Measurements from ENCODE around the gene ZP1. TPM values are rescaled to one million over a fixed set of nuclear protein-coding genes. Genes with fewer than 3 reads are reported as not detected.
"Not testable (repeated sequence)": the region's sequence is repeated elsewhere in the genome, so short reads cannot be mapped to it uniquely, and the experiment has no call there.

ZP1 gene
- total RNA-seq, 1 experiment from 2014 or later: not detected

- in situ Hi-C loops (cut with HindIII; ENCODE audit: low pct_unique_long_range_greater_than_20kb, low sequenced_read_pairs): no loop called here
- DNase-seq (ENCODE audit: low read depth): no peak
Observed at GRCh38 chr11:60897496-60897895, 30.2 kb downstream of the ZP1 start.

GRCh38 chr11:60899046-60899936 lies 31.9 kb downstream of the ZP1 start:
- in situ Hi-C loops (cut with HindIII; ENCODE audit: low pct_unique_long_range_greater_than_20kb, low sequenced_read_pairs): no loop called here
- peak; percentile 72 for DNase-seq (ENCODE audit: low read depth)

- DNase-seq (ENCODE audit: low read depth): no peak
- in situ Hi-C loops (cut with HindIII; ENCODE audit: low pct_unique_long_range_greater_than_20kb, low sequenced_read_pairs): no loop called here
Observed at GRCh38 chr11:60899977-60900376, 32.6 kb downstream of the ZP1 start.

GRCh38 chr11:60900673-60901404 lies 33.5 kb downstream of the ZP1 start:
- DNase-seq (ENCODE audit: low read depth): no peak
- in situ Hi-C loops (cut with HindIII; ENCODE audit: low pct_unique_long_range_greater_than_20kb, low sequenced_read_pairs): no loop called here

GRCh38 chr11:60902625-60903024 lies 35.3 kb downstream of the ZP1 start:
- in situ Hi-C loops (cut with HindIII; ENCODE audit: low pct_unique_long_range_greater_than_20kb, low sequenced_read_pairs): no loop called here
- DNase-seq (ENCODE audit: low read depth): no peak

- DNase-seq (ENCODE audit: low read depth): no peak
- in situ Hi-C loops (cut with HindIII; ENCODE audit: low pct_unique_long_range_greater_than_20kb, low sequenced_read_pairs): no loop called here
Observed at GRCh38 chr11:60905047-60905446, 37.7 kb downstream of the ZP1 start.

GRCh38 chr11:60905551-60906113 lies 38.3 kb downstream of the ZP1 start:
- DNase-seq (ENCODE audit: low read depth): peak; percentile 33
- in situ Hi-C loops (cut with HindIII; ENCODE audit: low pct_unique_long_range_greater_than_20kb, low sequenced_read_pairs): no loop called here

GRCh38 chr11:60906132-60906972 lies 39.0 kb downstream of the ZP1 start, which contains the start of gene PRPF19:
Gene PRPF19, minus strand, starts transcription at chr11:60906585. Its CDS starts 203 bp downstream, at chr11:60906382.
- in situ Hi-C loops (cut with HindIII; ENCODE audit: low pct_unique_long_range_greater_than_20kb, low sequenced_read_pairs): no loop called here

GRCh38 chr11:60908803-60909202 lies 41.5 kb downstream of the ZP1 start:
- DNase-seq (ENCODE audit: low read depth): no peak
- in situ Hi-C loops (cut with HindIII; ENCODE audit: low pct_unique_long_range_greater_than_20kb, low sequenced_read_pairs): no loop called here

More at GRCh38 chr11:60906132-60906972, 39.0 kb downstream of the ZP1 start, which contains the start of gene PRPF19:
- peak; percentile 97 for DNase-seq (ENCODE audit: low read depth)

GRCh38 chr11:60909680-60910280 lies 42.4 kb downstream of the ZP1 start:
- DNase-seq (ENCODE audit: low read depth); in situ Hi-C loops (cut with HindIII; ENCODE audit: low pct_unique_long_range_greater_than_20kb, low sequenced_read_pairs): not testable (repeated sequence)

- in situ Hi-C loops (cut with HindIII; ENCODE audit: low pct_unique_long_range_greater_than_20kb, low sequenced_read_pairs): no loop called here
- no peak for DNase-seq (ENCODE audit: low read depth)
Observed at GRCh38 chr11:60910281-60910687, 42.9 kb downstream of the ZP1 start.

- in situ Hi-C loops (cut with HindIII; ENCODE audit: low pct_unique_long_range_greater_than_20kb, low sequenced_read_pairs): no loop called here
- no peak for DNase-seq (ENCODE audit: low read depth)
Observed at GRCh38 chr11:60910711-60911380, 43.5 kb downstream of the ZP1 start.

- in situ Hi-C loops (cut with HindIII; ENCODE audit: low pct_unique_long_range_greater_than_20kb, low sequenced_read_pairs): no loop called here
- no peak for DNase-seq (ENCODE audit: low read depth)
Observed at GRCh38 chr11:60912223-60912850, 45.0 kb downstream of the ZP1 start.

GRCh38 chr11:60912851-60913528 lies 45.6 kb downstream of the ZP1 start:
- DNase-seq (ENCODE audit: low read depth): no peak
- in situ Hi-C loops (cut with HindIII; ENCODE audit: low pct_unique_long_range_greater_than_20kb, low sequenced_read_pairs): no loop called here

GRCh38 chr11:60913793-60914632 lies 46.7 kb downstream of the ZP1 start, which contains the start of gene TMEM109:
Gene TMEM109, plus strand, starts transcription at chr11:60914158. Its CDS starts 5,536 bp downstream, at chr11:60919694.
- DNase-seq (ENCODE audit: low read depth): peak; percentile 85
- in situ Hi-C loops (cut with HindIII; ENCODE audit: low pct_unique_long_range_greater_than_20kb, low sequenced_read_pairs): no loop called here

Data from Caki2 (cell line).